Stimulated activated CD4-positive, alpha-beta T cell treated with anti-CD3 and anti-CD28 coated beads, Interleukin-2, amount 100 ng/mL, for 48 hours (primary cell): Measurements from ENCODE around the gene MLH1.

Experiments
- DNase-seq, 2 donors: peaks; one replicate each; pipeline ENCODE4 v3.0.0-alpha.2; 2020

The MLH1 gene

DNA sequence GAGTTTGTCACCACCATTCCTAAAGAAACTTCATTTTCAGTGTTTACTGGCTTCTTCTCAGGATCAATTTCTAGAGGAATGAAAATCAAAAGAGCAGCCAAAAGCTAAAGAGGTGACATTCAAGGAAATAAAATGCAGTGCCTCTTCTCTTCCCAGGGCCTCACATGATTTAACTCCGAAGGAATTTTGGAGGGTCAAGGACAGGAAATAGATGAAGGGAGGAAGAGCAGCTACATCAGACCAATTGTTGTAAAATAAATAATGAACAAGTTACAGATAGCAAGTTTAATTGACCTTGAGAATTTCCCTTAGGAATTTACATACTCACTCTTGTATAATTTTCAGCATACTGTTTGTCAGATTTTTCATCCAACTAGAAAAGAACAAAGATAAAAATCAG lies 103.0 kb downstream of the MLH1 start:
- no peak for DNase-seq

DNA sequence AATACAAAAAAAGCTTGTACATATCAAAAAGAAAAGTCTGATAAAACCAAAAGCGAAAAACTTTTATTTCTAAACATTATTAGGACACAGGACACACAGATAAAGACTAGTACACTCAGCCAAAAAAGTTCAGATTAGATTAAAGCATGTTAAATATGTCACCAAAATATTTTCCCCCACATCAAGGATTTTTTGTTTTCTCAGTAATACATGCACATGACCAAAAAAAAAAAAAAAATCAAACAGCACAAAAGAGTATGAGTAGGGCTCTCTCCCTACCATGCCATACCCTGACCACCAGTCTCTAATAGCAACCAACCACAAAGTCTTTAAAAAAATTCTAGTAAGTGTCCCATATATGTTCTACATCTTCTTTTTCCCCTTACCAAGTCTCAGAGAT lies 103.7 kb downstream of the MLH1 start:
- no peak for DNase-seq

DNA sequence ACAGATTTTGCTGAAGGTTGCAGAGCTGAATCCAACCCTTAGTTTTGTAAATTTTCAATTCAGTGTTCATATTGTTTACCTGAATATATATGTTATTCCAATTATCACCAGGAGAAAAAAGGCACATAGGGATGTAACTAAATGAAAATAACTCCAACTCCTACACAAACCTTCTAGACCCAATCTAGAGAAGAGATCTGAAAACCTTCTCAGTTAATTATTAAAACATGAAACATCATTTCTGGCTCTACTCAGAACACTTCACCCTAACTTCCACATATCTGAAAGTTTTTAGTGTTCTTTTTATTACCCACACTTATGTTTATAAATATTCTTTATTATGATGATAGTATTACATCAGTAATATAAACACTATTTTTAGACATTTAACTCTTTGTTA lies 104.5 kb downstream of the MLH1 start:
- no peak for DNase-seq

DNA sequence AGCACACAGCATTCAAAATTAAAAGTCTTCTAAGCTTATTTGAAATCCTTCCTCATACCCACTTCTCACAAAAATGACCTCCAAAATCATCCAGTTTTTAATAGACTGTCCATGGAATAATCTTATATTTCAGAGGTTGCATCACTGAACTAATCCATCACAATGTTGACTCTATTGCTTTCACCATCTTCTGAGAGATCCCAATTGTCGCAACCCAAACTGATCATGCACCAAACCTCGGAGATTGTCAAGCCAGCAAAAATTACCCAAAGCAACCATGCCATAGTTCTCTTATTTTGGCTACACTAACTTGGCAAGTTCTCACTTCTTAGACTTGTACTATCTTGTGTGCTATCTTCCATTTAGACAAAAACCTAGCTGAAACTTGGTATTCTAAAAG lies 105.6 kb downstream of the MLH1 start:
- no peak for DNase-seq

DNA sequence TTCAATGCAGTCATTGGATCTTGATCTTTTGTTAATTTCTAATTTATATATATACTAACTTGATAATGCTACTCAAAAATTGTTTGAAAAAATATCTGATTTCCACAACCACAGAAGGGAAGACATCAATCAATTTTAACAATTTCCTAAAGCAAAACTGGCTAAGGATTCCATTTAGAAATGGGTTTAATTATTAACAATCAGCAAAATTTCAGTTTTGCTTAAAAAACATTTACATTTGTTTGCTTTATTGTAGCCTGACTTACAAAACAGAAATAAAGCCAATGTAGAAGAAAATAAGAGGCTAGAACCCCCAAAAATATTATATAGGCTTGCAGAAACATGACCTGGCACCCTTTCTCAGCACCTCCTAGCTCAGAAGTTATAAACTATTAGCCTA lies 106.2 kb downstream of the MLH1 start:
- no peak for DNase-seq

DNA sequence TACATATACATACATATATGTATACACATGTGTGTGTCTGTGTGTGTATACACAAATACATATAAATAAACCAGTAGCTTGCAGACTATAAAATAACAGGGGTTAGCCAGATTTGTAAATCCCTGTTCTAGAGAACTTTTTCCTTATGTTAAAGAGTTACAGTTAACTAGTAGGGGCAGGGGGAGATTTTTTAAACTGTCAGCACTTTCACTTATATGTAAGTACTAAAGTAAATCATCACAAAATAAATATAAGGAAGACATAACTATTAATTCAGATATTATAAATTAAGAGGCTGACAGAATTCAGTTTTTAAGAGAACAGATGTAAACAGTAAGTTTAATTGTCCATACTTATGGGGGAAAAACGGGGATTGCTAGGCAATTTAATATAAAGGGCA lies 107.1 kb downstream of the MLH1 start:
- DNase-seq = no peak
